ENCODE data around the gene KIF26B.

GRCh38 chr1:245621589-245621988 lies 466.8 kb downstream of the KIF26B start:
- TF ChIP-seq CTCF (IDR thresholded peaks at IDR 0.05) (no peak), POLR2A (IDR thresholded peaks at IDR 0.05) (no peak)
